Measurements from ENCODE around the gene TAGAP. TPM values are rescaled to one million over a fixed set of nuclear protein-coding genes. Genes with fewer than 3 reads are reported as not detected.

Gene TAGAP
- total and polyA plus RNA-seq, 2 experiments from 2014 or later = not detected

DNA sequence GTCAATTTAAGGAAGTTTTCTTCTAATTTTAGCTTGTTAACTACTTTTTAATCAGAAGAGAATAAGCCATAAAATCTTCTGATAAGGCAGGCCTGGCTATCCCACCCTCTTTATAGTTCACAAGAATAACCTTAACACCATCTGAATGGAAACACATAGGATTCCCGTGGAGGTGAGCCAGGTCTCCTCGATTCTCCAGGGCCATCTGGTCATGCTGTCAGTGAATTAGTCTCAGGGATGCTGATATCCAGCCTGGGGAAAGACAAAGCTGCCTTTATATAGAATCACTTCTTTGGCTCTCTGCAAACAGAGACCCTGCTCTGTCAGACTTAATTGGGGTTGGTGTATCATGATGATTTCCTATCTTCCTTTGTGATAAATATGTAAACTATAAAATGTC, 30.1 kb upstream of the TAGAP start:
- Histone ChIP-seq H3K4me1 (ENCODE audit: insufficient read depth) (no peaks in the 10 kb centered on the region), H3K36me3 (ENCODE audit: low read depth) (no peaks in the 10 kb centered on the region), H3K27me3 (replicated peaks; ENCODE audit: insufficient read depth) (peaks cover 22% of the 10 kb centered on the region; the same call in 1 of the 2 replicates), H3K9me2 (ENCODE audit: insufficient read depth) (no peaks in the 10 kb centered on the region), H3K9me3 (ENCODE audit: low read depth) (no peaks in the 10 kb centered on the region), H3K79me2 (ENCODE audit: insufficient read depth) (no peaks in the 10 kb centered on the region), H3K27ac (no peak overlapping the region), H4K20me1 (ENCODE audit: insufficient read depth) (no peaks in the 10 kb centered on the region), H3F3A (ENCODE audit: insufficient read depth) (no peaks in the 10 kb centered on the region), H3K9ac (no peak overlapping the region), H2AFZ (no peak overlapping the region), H3K4me3 (no peak overlapping the region), H3K4me2 (ENCODE audit: unreplicated experiment) (no peak overlapping the region)
- TF ChIP-seq EZH2phosphoT487 (IDR thresholded peaks at IDR 0.05; ENCODE audit: insufficient read depth, low read depth) = no peak
- no peak for TF ChIP-seq EZH2 (IDR thresholded peaks at IDR 0.05; ENCODE audit: insufficient read depth, poor library complexity, severe bottlenecking)
- in situ Hi-C loops (cut with MboI) = no loop called here
- WGBS, 2 experiments (ENCODE audit: low coverage in 1 of 2, low lambda C conversion rate in 2 of 2, missing lambda C conversion rate in 2 of 2) = 10 to 15% methylated on average over 2 of the region's 2 CpGs
- DNase-seq = no peak

DNA sequence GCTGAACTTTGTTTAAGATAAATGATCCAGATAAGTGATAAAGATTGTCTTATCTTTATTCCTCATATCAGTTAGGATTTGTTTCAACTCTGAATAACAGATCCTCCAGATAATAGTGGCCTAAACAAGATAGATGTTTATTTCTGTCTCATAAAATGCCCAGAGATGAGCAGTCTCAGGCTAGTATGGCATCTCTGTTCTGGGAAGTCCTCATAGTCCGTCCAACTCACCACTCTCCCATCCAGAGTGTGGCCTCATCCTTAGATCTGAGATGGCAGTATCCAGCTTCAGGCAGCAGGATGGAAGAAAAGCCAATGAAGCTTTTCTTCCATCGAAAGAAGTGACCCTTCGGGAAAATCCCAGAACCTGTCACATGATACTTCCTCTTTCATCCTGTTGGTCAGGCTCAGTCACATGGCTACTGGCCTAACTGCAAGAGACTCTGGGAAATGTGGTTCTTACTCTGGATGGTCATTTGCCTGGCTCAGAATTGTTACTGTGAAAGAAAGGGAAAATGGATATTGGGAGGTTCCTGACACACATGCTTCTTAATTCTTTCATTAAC, 29.4 kb upstream of the TAGAP start:
- no peaks in the 10 kb centered on the region for H3K9me2 ChIP-seq (ENCODE audit: insufficient read depth)
- DNase-seq = peak; percentile 42
- H4K20me1 ChIP-seq (ENCODE audit: insufficient read depth) = no peaks in the 10 kb centered on the region
- WGBS, 2 experiments (ENCODE audit: low coverage in 1 of 2, low lambda C conversion rate in 2 of 2, missing lambda C conversion rate in 2 of 2) = 10 to 16% methylated on average over 3 of the region's 3 CpGs
- H3K4me2 ChIP-seq (ENCODE audit: unreplicated experiment) = no peak overlapping the region
- TF ChIP-seq EZH2 (IDR thresholded peaks at IDR 0.05; ENCODE audit: insufficient read depth, poor library complexity, severe bottlenecking) = no peak
- TF ChIP-seq EZH2phosphoT487 (IDR thresholded peaks at IDR 0.05; ENCODE audit: insufficient read depth, low read depth) = no peak
- peak overlapping the region; percentile 63 for H2AFZ ChIP-seq
- in situ Hi-C loops (cut with MboI) = no loop called here
- peaks cover 28% of the 10 kb centered on the region for H3K27me3 ChIP-seq (replicated peaks; ENCODE audit: insufficient read depth)
- peak overlapping the region; percentile 50 for H3K4me3 ChIP-seq
- H3K79me2 ChIP-seq (ENCODE audit: insufficient read depth) = no peaks in the 10 kb centered on the region
- H3K9me3 ChIP-seq (ENCODE audit: low read depth) = no peaks in the 10 kb centered on the region
- no peak overlapping the region for H3K9ac ChIP-seq
- H3K27ac ChIP-seq = no peak overlapping the region
- no peaks in the 10 kb centered on the region for H3F3A ChIP-seq (ENCODE audit: insufficient read depth)
- no peaks in the 10 kb centered on the region for H3K36me3 ChIP-seq (ENCODE audit: low read depth)
- H3K4me1 ChIP-seq (ENCODE audit: insufficient read depth) = no peaks in the 10 kb centered on the region

DNA sequence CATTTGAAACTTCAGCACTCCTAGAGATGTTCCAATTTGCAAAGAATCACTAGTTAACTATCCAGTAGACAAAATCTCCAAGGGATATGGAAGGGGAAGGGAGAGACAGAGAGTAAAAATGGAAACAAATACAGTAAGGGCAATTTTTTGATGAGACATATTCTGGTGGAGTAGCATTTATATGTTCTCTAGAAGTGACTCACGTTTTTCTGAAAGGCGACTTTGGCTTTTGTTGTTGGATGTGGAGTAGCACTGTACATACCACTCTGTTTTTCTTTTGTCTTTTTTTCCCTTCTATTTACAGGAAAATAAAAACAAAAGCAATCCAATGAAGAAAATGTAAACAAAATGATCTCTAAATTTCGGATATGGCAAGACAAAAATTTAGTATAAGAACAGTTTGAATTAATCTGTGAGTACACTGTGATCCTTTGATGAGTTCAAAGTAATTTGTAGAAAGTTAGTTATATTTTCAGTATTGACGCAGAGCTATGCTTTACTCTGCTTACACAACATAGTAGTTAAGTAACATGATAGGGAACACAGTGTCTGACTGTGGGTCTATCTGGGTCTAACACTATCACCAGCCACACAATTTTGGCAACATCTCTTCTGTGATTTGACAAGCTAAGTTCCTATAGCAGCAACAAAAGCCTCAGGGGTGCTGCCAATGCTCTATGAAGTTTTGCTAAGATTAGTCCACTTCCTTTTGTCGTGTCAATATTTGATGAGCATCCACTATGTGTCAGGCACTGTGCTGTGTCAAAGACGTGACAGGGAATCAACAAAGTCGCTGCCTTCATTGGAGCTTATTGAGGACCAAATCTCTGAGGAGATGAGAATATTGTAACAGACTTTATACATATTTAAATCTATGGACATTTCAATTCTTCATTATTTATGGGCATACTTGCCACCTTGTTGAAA, 27.3 kb upstream of the TAGAP start:
- peaks cover 41% of the 10 kb centered on the region for H3K27me3 ChIP-seq (replicated peaks; ENCODE audit: insufficient read depth)
- no peak overlapping the region for H3K27ac ChIP-seq
- in situ Hi-C loops (cut with MboI) = no loop called here
- H3K9ac ChIP-seq = no peak overlapping the region
- H3K4me1 ChIP-seq (ENCODE audit: insufficient read depth) = no peaks in the 10 kb centered on the region
- WGBS, 2 experiments (ENCODE audit: low coverage in 1 of 2, low lambda C conversion rate in 2 of 2, missing lambda C conversion rate in 2 of 2) = 51 to 54% methylated on average over 7 of the region's 7 CpGs
- no peaks in the 10 kb centered on the region for H3K36me3 ChIP-seq (ENCODE audit: low read depth)
- H3K79me2 ChIP-seq (ENCODE audit: insufficient read depth) = no peaks in the 10 kb centered on the region
- H3K4me3 ChIP-seq = no peak overlapping the region
- H2AFZ ChIP-seq = no peak overlapping the region
- no peaks in the 10 kb centered on the region for H3K9me2 ChIP-seq (ENCODE audit: insufficient read depth)
- H3K4me2 ChIP-seq (ENCODE audit: unreplicated experiment) = no peak overlapping the region
- H4K20me1 ChIP-seq (ENCODE audit: insufficient read depth) = no peaks in the 10 kb centered on the region
- no peak for TF ChIP-seq EZH2 (IDR thresholded peaks at IDR 0.05; ENCODE audit: insufficient read depth, poor library complexity, severe bottlenecking)
- DNase-seq = no peak
- H3K9me3 ChIP-seq (ENCODE audit: low read depth) = no peaks in the 10 kb centered on the region
- H3F3A ChIP-seq (ENCODE audit: insufficient read depth) = no peaks in the 10 kb centered on the region

DNA sequence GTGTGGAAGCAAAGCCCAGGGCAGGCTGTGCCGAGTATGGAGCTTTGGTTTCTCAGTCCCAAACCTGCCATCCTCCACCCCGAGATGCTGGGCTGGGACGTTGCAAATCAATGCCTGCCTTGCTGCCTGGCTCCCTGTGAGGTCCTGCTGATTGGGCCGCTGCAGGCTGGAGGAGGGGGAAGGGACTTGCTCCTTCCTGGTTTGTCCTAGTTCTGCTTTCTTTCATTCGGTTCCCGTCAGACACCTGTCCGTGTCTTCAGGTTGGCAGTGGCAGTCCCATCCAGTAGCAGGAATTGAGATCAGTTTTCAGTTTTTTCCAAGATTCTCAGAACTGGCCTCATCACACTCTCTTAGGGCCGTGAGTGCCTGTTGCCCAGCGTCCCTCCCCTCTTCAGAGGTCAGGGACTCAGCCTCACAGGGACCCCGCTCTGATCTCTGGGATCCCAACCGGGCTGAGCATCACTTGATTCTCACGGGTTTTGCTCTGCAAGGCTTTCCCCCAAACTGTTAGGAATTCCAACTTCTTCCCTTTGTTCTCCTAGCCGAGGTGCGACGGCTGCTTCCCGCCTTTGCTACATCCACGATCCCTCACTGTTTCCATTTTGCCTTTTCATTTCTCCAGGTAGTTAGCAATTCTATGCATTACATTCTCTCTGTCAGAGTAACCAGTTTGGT, 24.2 kb upstream of the TAGAP start:
- H3K27ac ChIP-seq = no peak overlapping the region
- no peak overlapping the region for H3K9ac ChIP-seq
- no peak overlapping the region for H3K4me3 ChIP-seq
- DNase-seq = no peak
- in situ Hi-C loops (cut with MboI) = no loop called here
- no peaks in the 10 kb centered on the region for H3K79me2 ChIP-seq (ENCODE audit: insufficient read depth)
- no peaks in the 10 kb centered on the region for H3F3A ChIP-seq (ENCODE audit: insufficient read depth)
- H3K4me2 ChIP-seq (ENCODE audit: unreplicated experiment) = no peak overlapping the region
- peaks cover 71% of the 10 kb centered on the region for H3K27me3 ChIP-seq (replicated peaks; ENCODE audit: insufficient read depth)
- TF ChIP-seq EZH2 (IDR thresholded peaks at IDR 0.05; ENCODE audit: insufficient read depth, poor library complexity, severe bottlenecking) (no peak), EZH2phosphoT487 (IDR thresholded peaks at IDR 0.05; ENCODE audit: insufficient read depth, low read depth) (no peak)
- no peaks in the 10 kb centered on the region for H4K20me1 ChIP-seq (ENCODE audit: insufficient read depth)
- H3K9me2 ChIP-seq (ENCODE audit: insufficient read depth) = no peaks in the 10 kb centered on the region
- no peak overlapping the region for H2AFZ ChIP-seq
- 34 to 36% methylated on average over 17 of the region's 17 CpGs for WGBS, 2 experiments (ENCODE audit: low coverage in 1 of 2, low lambda C conversion rate in 2 of 2, missing lambda C conversion rate in 2 of 2)
- no peaks in the 10 kb centered on the region for H3K4me1 ChIP-seq (ENCODE audit: insufficient read depth)
- no peaks in the 10 kb centered on the region for H3K9me3 ChIP-seq (ENCODE audit: low read depth)
- no peaks in the 10 kb centered on the region for H3K36me3 ChIP-seq (ENCODE audit: low read depth)

Measured in GM23248 (cell line).